Urothelium cell line (cell line): ENCODE measurements around the gene ZNF24.

Experiments
- DNase-seq: peaks from one replicate; pipeline ENCODE4 v3.0.0; 2011; ENCODE audit warnings: low spot score, mixed read lengths
- FAIRE-seq: peaks from 2 replicates; lab custom pipeline; 2011; peaks lifted over from hg19 to GRCh38; lab: Jason Lieb, UNC

Gene ZNF24

DNA sequence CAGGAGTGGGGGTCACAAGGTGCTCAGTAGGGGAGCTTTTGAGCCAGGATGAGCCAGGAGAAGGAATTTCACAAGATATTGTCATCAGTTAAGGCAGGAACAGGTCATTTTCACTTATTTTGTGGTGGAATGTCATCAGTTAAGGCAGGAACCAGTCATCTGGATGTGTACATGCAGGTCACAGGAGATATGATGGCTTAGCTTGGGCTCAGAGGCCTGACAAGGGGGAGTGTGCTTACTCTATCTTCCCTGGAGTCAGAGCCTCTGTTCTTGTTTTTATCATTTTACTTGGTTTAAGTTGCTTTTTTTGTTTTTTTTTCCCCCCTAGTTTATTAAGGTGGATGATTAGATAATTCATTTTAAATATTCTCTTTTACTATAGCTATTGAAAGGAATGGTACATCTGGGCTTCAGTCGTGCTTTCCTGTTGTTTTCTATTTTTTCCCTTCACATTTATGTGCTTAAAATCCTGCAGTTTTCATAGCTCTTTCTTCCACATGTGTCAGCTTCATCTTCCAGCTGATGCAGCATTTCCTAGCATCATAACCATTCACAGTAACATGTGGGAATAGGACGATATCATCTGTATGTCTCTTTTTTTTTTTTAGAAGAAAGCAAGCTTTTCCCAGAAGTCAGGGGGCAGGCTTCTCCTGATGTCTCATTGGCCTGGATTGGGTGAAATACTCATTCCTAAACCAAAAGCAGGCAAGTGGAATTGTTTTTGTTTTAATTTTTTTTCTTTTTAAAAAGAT, 17.5 kb upstream of the ZNF24 start:
- no peak for FAIRE-seq
- DNase-seq = no peak

DNA sequence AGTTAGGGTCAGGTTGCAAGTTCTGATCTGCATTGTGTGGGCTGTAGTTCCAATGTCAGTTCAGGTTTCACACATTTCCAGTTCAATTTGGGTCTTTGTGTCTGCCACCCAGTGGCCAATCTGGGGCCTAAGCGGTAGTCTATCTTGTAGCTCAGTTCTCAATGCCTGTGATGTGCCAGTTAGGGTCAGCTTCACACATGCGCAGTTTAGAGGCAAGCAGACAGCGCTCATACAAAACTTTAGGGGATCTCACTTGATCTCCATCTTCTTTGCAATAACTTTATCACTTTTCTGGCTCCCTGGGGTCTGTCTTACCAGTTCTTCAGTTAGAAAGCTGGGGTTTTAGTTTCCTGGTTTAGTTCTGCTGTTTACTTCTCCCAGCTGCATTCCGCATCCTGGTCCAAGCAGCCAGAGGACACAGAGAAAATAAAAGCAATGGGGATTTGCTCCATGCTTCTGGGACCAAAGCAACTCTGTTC, 11.0 kb upstream of the ZNF24 start:
- FAIRE-seq = no peak
- peak; percentile 45 for DNase-seq

DNA sequence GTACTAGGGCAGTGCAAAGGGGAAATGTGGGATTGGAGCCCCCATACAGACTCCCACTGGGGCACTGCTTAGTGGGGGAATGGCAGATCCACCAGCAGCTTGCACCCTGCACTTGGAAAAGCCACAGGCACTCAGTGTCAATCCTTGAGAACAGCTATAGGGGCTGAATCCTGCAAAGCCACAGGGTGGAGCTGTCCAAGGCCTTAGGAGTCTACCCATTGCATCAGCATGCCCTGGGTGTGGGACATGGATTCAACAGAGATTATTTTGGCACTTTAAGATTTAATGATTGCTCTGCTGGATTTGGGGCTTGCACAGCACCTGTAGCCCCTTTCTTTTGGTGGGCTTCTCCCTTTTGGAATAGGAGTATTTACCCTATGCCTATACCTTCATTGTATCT, 8.6 kb upstream of the ZNF24 start:
- no peak for DNase-seq
- FAIRE-seq = no peak

DNA sequence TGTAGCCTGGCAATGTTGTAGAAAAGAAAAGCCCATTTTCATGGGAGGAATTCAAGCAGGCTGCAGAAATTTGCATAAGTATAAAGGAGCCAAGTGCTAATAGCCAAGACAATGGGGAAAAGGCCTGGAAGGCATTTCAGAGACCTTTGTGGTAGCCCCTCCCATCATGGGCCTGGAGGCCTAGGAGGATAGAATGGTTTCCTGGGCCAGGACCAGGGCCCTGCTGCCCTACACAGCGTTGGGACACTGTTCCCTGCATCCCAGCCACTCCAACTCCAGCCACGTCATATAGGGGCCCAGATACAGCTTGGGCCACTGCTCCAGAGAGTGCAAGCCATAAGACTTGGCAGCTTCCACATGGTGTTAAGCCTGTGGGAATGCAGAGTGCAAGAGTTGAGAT, 8.1 kb upstream of the ZNF24 start:
- no peak for FAIRE-seq

DNA sequence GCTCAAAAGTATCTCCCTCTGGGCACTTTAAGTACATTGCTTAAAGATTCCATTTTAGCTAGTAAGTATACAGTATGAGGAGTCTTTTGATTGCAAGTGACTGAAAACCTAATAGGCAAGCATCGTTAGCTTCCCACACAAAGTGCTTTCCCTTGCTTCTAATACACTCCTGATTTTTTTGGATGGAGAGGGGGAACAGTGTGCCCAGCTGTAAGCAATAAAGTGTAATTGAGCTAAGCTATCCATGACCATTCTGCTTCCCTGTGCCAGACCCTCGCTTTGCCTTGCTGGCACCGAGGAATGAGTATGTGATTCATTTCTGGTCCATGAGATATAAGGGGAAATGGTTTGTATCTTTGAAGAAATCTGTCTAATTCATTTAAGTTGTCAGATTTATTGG, 3.8 kb upstream of the ZNF24 start:
- no peak for DNase-seq
- FAIRE-seq = no peak

More for the DNA sequence above, 8.1 kb upstream of the ZNF24 start:
- DNase-seq = no peak

DNA sequence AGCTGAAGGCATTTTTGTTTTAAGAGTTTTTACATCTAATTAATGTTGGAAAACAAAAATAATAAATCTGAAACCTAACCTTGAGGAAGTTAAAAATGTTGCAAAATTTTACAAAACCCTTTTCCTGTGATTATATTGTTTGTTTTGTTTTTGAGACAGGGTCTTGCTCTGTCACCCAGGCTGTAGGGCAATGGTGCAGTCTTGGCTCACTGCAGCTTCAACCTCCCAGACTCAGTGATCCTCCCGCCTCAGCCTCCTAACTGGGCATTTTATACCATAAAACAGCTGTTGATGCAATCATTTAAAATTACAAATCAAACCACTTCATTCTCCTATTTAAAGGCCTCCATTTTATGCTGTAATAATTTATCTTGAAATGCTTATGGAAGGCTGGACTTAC, 1.7 kb upstream of the ZNF24 start:
- DNase-seq (no peak), FAIRE-seq (no peak)

DNA sequence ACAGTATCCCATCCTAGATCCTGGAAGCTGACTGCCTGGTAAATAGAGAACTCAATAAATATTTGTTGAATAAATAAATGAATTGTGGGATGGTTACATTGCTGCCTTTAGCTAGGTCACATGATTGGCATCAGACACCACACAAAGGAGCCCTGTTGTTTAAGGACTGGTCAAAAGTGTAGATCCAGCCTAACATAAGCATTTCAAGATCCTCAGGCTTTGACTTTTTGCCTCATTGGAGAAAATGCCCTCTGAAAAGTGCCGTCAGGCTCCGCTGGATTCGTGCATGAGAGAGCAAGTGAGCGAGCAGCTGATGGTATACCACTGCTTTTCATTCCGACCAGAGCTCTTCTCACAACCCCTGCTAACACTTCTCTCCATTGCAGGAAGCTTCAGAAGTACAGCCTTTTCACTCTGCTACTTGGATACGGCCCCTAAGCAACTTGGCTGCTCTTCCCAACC, 1.3 kb upstream of the ZNF24 start:
- FAIRE-seq (no peak), DNase-seq (no peak)

DNA sequence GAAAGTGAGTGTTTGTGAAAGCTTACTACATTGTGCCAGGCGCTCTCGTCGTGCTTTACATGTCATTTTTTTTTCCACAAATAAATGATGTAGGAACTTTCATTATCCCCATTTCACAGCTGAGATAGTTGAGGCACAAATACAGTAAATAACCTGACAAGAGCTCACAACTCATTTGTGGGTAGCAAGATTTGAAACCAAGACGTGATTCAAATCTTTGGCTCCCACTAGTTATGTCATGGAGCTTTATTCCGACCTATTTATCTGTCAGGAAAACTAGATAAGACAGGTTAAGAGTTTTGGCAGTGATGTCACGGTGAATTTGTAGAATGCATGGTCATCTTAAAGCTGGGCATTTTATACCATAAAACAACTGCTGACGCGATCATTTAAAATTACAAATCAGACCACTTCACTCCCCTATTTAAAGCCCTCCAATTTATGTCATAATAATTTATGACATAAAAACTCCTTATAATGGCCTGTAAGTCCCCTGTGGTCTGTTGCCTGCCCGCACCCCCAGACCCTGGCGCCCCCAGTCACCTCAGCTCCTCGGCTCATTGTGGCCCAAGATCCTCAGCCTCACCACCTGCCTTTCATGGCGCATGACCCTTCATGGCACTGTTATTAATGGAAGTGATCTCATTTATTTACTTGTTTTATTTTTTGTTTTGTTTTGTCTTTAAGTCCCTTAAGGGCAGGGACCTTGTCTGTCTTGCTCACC, 678 bp upstream of the ZNF24 start:
- no peak for DNase-seq
- no peak for FAIRE-seq

DNA sequence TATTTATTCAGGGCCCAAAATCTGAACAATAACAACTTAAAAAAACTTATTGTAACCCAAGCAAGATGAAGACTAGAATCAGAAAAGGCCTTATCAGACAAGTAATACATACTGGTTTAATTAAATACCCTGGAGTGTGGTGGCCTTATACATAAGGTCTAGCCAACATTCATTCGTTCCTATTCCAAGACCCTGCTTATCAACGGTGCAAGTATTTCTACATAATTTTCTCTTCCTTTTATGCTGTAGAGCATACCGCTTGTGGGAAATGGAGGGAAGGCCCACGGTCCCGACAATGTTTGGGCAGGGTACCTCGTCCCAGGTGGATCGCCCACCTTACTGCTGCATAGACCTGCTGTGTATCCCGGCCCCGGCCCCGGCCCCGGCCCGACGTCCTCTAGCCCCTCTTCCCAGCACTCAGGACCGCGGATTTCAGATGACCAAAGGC, 708 bp downstream of the ZNF24 start:
- DNase-seq (no peak), FAIRE-seq (no peak)

DNA sequence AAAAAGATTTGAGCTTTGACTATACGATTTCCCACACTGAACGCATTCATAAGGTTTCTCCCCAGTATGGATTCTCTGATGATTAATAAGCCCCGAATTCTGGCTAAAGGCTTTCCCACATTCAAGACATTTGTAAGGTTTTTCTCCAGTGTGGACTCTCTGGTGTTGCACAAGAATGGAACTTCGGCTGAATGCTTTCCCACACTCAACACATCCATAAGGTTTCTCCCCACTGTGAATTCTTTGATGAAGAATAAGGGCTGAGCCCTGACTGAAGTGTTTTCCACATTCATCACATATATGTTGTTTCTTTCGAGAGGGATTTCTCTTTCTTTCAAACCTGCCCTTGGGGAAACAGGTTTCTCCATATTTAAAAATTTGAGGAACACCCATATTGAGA, 6.9 kb downstream of the ZNF24 start:
- FAIRE-seq = no peak
- DNase-seq = no peak

DNA sequence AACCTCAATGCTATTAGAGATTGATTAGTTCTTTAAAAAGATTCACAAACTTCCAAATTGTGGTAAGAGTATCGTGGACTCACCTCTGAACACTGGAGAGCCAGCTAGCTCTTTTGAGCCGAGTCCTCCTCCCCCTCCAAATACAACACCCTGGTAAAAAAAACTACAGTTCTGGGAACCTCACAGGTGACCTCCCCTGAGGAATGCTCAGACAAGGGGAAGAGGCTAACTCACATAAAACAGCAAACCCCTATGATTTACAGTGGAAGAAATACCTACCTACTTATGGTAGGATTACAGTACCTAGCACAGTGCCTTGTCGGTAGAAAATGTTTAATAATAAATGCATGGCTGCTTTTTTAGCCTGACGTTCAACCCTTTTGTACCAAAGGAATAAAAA, 8.4 kb downstream of the ZNF24 start:
- FAIRE-seq (no peak), DNase-seq (no peak)

DNA sequence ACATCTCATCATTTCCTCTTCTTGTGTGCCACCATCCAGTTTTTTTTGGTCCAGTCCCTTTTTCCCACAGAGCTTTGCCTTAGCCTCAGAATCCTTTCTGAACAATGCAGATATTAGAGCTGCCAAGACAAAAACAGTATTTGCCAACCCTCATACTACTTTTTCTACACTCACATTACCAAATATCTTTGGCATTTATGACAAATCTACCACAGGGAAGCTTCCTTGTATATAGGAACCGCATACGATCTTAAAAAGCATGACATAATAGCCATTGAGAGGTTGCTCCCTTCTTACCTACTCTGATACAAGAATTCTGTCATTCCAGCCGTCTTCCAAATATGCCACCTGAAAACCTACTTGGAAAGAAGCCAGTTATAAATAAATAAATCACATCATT, 9.4 kb downstream of the ZNF24 start:
- DNase-seq = no peak
- FAIRE-seq = no peak

DNA sequence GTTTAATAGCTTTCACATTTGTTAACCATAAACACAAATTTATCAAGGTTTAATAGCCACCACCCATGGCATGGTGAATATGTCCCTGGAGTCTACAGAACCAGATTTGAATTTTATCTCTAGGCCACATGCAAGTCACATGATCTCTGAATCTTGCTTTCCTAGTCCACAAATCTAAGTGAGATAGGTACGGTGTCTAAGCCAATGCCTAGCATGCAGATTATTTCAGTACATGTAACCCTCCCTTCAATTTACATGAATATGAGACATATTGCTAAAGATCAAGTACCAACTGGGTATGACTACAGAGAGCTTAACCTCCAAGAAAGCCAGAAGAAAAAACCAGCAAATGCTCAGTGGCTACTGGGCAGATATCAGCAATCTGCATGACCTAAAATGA, 10.0 kb downstream of the ZNF24 start:
- no peak for DNase-seq
- FAIRE-seq = no peak

DNA sequence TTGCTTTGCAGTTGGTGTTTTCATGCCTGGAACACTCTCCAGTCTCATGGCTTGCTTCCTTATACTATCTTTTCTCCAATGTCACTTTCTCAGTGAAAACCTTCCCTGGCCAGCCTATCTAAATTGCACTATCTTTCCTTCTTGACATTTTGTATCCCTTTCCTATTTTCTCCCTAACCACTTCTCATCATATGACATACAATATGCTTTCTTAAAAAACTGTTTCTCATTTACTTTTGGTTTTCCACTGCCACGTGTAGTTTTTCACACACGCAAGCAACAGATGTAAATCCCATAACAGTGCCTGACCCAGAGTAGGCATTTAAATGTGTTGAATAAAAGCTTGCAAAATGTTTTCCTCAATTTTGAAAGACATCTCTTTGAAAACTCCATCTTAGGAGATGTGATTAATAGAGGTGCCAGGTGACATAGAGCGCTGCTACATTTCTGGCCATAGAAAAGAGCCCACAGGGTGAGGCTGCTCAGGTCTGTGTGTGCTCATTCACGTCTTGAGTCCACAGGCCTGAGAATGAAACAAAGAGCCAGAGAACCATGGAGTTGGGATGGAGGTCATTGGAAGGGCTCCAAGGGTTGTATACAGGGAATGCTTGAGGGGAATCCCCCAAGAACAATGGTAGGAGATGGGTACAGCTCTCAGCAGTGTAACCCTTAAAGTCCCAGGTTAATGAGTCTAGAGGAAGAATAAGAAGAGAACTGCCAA, 12.7 kb downstream of the ZNF24 start:
- DNase-seq (no peak), FAIRE-seq (no peak)

DNA sequence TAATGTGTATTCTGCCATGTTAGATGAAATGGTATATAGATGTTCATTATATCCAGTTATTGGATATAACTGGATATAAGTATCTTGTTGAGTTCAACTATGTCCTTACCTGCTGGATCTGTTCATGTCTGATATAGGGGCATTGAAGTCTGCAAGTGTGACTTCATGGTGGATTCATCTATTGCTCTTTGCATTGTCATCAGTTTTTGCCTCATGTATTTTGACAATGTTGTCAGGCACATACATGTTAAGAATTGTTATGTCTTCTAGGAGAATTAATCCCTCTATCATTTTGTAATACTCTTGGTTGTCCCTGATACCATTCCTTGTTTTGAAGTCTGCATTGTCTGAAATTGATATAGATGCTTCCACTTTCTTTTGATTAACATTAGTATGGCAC, 15.4 kb downstream of the ZNF24 start:
- FAIRE-seq (no peak), DNase-seq (no peak)

DNA sequence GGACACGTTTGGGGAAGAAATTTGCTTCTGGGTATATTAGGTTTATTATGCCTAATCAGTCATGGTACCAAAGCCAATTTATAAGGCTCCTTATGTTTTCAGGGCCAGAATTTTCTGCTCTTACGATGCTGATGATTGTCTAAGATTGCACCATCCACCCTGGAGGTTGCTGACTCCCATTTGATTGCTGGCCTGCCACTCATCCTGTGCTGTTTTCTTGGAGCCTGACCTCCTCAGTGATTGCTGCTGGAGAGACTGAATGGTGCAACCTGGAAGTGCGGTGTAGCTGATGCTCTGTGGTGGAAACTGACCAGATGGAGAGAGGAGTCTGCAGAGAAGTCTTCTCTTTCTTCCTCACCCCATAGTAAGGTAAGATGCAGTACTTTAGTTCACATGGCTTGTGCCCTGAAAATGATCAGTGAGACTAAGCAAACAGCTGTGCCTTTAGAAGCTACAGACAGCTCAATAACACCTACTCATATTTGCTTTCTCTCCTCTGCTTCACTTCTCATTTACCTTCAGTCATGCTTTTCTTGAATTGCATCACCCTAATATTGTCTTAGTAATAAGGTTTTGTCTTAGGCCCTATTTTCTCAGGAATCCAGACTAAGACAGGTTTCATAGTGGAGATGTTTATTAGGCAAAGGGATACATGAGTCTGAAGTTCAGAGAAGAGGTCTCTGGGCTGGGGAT, 17.4 kb downstream of the ZNF24 start:
- FAIRE-seq (no peak), DNase-seq (no peak)

DNA sequence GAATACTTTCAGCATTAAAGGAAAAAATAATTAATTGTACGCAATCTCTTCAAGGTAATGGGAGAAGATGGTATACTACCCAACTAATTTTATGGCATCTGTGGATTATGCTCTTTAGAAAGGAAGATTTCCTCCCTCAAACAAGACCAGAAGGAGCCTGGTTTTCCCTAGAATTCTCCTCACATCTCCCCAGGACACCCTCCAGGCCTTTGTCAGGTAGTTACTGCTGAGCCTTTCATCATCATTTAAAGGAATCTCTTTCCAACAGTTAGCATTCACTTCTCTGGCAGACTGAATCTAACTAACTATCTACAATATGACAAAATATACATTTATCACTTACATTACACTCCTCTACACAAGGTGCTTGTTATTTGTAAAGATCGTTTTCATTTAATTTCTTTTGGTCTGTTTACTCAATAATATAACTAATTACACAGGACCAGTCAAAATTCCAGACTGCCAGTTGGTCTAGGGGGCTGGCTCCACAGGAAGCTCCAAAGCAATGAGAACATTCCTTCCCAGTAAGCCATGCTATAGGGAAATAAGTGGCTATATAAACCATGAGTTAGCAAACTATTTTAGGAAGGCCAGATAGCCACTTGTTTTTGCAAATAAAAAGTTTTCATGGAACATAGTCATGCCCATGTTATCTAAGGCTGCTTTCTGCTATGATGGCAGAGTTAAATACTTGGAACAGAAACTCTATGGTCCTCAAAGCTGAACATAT, 19.1 kb downstream of the ZNF24 start:
- FAIRE-seq (no peak), DNase-seq (no peak)

DNA sequence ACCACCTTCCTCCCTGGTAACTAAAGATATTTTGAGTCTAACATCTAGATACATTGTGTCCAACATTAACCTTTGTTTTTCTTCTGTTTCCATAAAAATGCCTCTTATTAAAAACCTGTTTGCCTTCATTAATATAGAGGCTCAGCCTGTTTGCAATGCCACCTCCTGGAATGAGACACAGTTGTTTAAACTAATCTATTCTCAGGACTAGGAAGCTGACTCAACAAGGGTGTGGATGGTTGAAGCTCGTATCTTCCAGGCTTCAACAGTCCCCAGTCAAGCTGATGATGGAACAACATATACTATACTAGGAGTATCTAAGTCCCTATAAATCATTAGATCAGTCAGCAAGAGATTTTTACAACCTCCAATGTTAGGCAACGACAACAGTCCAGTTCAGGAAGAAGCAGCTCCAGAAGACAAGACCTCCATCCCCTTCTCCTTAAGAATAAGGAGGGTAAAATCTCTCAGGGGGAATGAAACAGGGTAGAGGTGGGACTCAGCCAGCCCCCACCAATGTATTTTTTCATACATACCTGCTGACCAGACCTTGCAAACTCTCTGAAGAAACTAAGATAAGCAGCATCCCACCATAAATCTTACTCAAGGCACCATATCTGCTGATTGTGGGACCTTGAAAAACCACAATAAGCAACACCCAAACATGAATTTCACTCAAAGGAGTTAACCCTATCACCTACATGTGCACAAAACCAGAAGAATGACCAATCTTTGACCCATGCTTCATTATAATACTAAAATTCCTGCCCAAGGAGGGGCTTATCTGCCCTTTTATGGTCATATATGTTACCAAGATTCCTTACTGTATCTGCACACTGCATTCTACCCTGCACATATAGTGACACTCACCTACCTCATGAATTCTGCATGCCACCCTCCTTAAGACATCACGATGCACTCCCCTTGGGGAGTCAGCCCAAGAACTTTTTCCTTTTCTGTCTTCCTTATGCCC, 21.4 kb downstream of the ZNF24 start:
- DNase-seq (no peak), FAIRE-seq (no peak)

DNA sequence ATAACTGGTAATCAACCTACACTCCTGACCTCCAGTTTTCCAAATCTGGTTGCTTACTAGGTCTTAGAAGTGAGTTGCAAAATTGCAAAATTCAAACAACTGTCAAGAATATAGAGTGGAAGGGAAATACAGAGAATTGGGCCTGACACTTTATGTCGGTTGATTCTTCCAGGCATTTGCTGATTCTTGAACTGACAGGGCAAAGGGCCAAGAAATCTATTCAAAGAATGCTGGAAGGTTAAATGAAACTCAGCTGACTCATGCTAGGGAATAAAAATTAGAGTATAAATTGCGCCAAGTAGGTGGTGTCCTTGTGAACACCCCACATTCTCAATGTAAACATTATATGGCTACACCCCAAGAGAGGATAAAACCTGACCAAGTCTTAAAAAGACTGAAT, 32.7 kb downstream of the ZNF24 start:
- no peak for DNase-seq
- FAIRE-seq = no peak
